Trophoblast cell (in vitro differentiated cells and primary cell): ENCODE data around the gene MTMR4.

Experiments used
- DNase-seq, 2 donors: peaks; one replicate each; pipeline ENCODE4 v3.0.0-alpha.2; 2016
- H2AFZ ChIP-seq: 2 replicates; pipeline ENCODE4 v1.6.1; 2013; ENCODE audit warnings: low read length, moderate library complexity, mild to moderate bottlenecking; ENCODE audit not compliant: insufficient read depth, poor library complexity
- H2AK5ac ChIP-seq: 2 replicates; pipeline ENCODE4 v1.6.1; 2013; ENCODE audit warnings: mild to moderate bottlenecking, low read length
- H2BK120ac ChIP-seq: 2 replicates; pipeline ENCODE4 v1.6.1; 2013; ENCODE audit warnings: low read length, mild to moderate bottlenecking, moderate library complexity; ENCODE audit not compliant: insufficient read depth, poor library complexity
- H2BK12ac ChIP-seq: 2 replicates; pipeline ENCODE4 v1.6.1; 2013; ENCODE audit warnings: mild to moderate bottlenecking, low read length, moderate library complexity
- H2BK5ac ChIP-seq: 2 replicates; pipeline ENCODE4 v1.6.1; 2013; ENCODE audit warnings: low read length, low read depth, moderate library complexity, mild to moderate bottlenecking; ENCODE audit not compliant: poor library complexity
- H3K14ac ChIP-seq: 2 replicates; pipeline ENCODE4 v1.6.1; 2013; ENCODE audit warnings: mild to moderate bottlenecking, low read length
- H3K18ac ChIP-seq: 2 replicates; pipeline ENCODE4 v1.6.1; 2013; ENCODE audit warnings: mild to moderate bottlenecking, low read length
- H3K23ac ChIP-seq: 2 replicates; pipeline ENCODE4 v1.6.1; 2013; ENCODE audit warnings: low read length
- H3K27ac ChIP-seq: 2 replicates; pipeline ENCODE4 v1.5.1; 2013; ENCODE audit warnings: low read depth, mild to moderate bottlenecking, inconsistent platforms, low read length, moderate library complexity
- H3K27me3 ChIP-seq: 2 replicates; pipeline ENCODE4 v1.6.1; 2013; ENCODE audit warnings: inconsistent platforms, mild to moderate bottlenecking, low read length, moderate library complexity; ENCODE audit not compliant: insufficient read depth
- H3K36me3 ChIP-seq, 2 experiments: 1 replicate in 1 of 2; 2 replicates in 1 of 2; pipeline ENCODE4 v1.6.1; 2013; ENCODE audit warnings: low read length in 2 of 2, mild to moderate bottlenecking in 2 of 2, moderate library complexity in 1 of 2; ENCODE audit not compliant: insufficient read depth in 2 of 2, control insufficient read depth in 1 of 2
- H3K4ac ChIP-seq: 2 replicates; pipeline ENCODE4 v1.6.1; 2013; ENCODE audit warnings: low read depth, mild to moderate bottlenecking, low read length, moderate library complexity
- H3K4me1 ChIP-seq, 2 experiments: 1 replicate in 1 of 2; 2 replicates in 1 of 2; pipeline ENCODE4 v1.6.1; 2013; ENCODE audit warnings: low read length in 2 of 2, mild to moderate bottlenecking in 2 of 2, moderate library complexity in 1 of 2; ENCODE audit not compliant: insufficient read depth in 2 of 2, control insufficient read depth in 1 of 2
- H3K4me2 ChIP-seq: 2 replicates; pipeline ENCODE4 v1.6.1; 2013; ENCODE audit warnings: inconsistent platforms, mild to moderate bottlenecking, low read length, moderate library complexity
- H3K4me3 ChIP-seq: 2 replicates; pipeline ENCODE4 v1.5.1; 2013; ENCODE audit warnings: mild to moderate bottlenecking, low read depth, low read length, inconsistent platforms
- H3K79me1 ChIP-seq: one replicate; pipeline ENCODE4 v1.6.1; 2013; ENCODE audit warnings: low read length
- H3K79me2 ChIP-seq: 2 replicates; pipeline ENCODE4 v1.6.1; 2013; ENCODE audit warnings: low read length, mild to moderate bottlenecking; ENCODE audit not compliant: control insufficient read depth, insufficient read depth, poor library complexity
- H3K9ac ChIP-seq: 2 replicates; pipeline ENCODE4 v1.6.1; 2013; ENCODE audit warnings: mild to moderate bottlenecking, low read length
- H3K9me3 ChIP-seq: 2 replicates; pipeline ENCODE4 v1.6.1; 2013; ENCODE audit warnings: low read depth, mild to moderate bottlenecking, control low read depth, inconsistent platforms, low read length; ENCODE audit not compliant: insufficient read depth
- H4K12ac ChIP-seq: 2 replicates; pipeline ENCODE4 v1.6.1; 2013; ENCODE audit warnings: low read depth, mild to moderate bottlenecking, low read length, moderate library complexity
- H4K8ac ChIP-seq: 2 replicates; pipeline ENCODE4 v1.6.1; 2013; ENCODE audit warnings: low read depth, mild to moderate bottlenecking, low read length, moderate library complexity
- H4K91ac ChIP-seq: one replicate; pipeline ENCODE4 v1.6.1; 2013; ENCODE audit warnings: low read depth, mild to moderate bottlenecking, low read length, moderate library complexity
- WGBS: extraction: QIAGEN DNeasy Blood & Tissue Kit; methylation state at CpG from one replicate; pipeline ENCODE4 v1.1.7; 2013; ENCODE audit warnings: missing lambda C conversion rate; ENCODE audit not compliant: insufficient read length, insufficient coverage; ENCODE audit errors: extremely low coverage; 5-methylcytosine and 5-hydroxymethylcytosine counted together

MTMR4 gene

GRCh38 chr17:58527949-58528348 is 13.5 kb upstream of the MTMR4 start:
- no peak overlapping the region for H2BK120ac ChIP-seq
- H2BK12ac ChIP-seq, result no peak overlapping the region
- no peak for DNase-seq
- H2BK5ac ChIP-seq, result no peak overlapping the region
- no peak overlapping the region for H3K4ac ChIP-seq
- H2AFZ ChIP-seq, result no peak overlapping the region
- peaks cover 16 to 19% of the 10 kb centered on the region in 2 experiments for H3K4me1 ChIP-seq
- no peak overlapping the region for H3K27ac ChIP-seq
- no peak overlapping the region for H3K4me2 ChIP-seq
- no CpG with 5 or more reads among the region's 3 CpGs for WGBS
- peaks cover 2% of the 10 kb centered on the region for H3K79me1 ChIP-seq
- H3K79me2 ChIP-seq, result no peaks in the 10 kb centered on the region
- no peak overlapping the region for H4K91ac ChIP-seq
- no peak overlapping the region for H3K4me3 ChIP-seq
- no peak overlapping the region for H2AK5ac ChIP-seq
- peaks cover 16% of the 10 kb centered on the region for H3K27me3 ChIP-seq
- H3K9ac ChIP-seq, result no peak overlapping the region
- no peak overlapping the region for H3K18ac ChIP-seq
- H3K14ac ChIP-seq, result no peak overlapping the region
- H3K9me3 ChIP-seq, result no peaks in the 10 kb centered on the region
- no peak overlapping the region for H3K23ac ChIP-seq
- H3K36me3 ChIP-seq, result no peaks in the 10 kb centered on the region
- H4K8ac ChIP-seq, result no peak overlapping the region
- no peak overlapping the region for H4K12ac ChIP-seq

GRCh38 chr17:58527306-58527705 is 12.9 kb upstream of the MTMR4 start:
- Histone ChIP-seq H2AK5ac (no peak overlapping the region), H3K79me1 (peaks cover 2% of the 10 kb centered on the region), H4K12ac (no peak overlapping the region), H2BK120ac (no peak overlapping the region), H3K18ac (no peak overlapping the region), H3K4me3 (no peak overlapping the region), H4K91ac (no peak overlapping the region), H3K27me3 (peaks cover 16% of the 10 kb centered on the region), H3K4me1 (peaks cover 11 to 12% of the 10 kb centered on the region in 2 experiments), H3K9ac (no peak overlapping the region), H3K4ac (no peak overlapping the region), H3K4me2 (no peak overlapping the region), H3K36me3 (no peaks in the 10 kb centered on the region), H2BK5ac (no peak overlapping the region), H3K27ac (no peak overlapping the region), H2AFZ (no peak overlapping the region), H3K14ac (no peak overlapping the region), H2BK12ac (no peak overlapping the region), H4K8ac (no peak overlapping the region), H3K9me3 (no peaks in the 10 kb centered on the region), H3K79me2 (no peaks in the 10 kb centered on the region), H3K23ac (no peak overlapping the region)
- WGBS, result no CpG with 5 or more reads among the region's 2 CpGs
- DNase-seq, result no peak

DNA sequence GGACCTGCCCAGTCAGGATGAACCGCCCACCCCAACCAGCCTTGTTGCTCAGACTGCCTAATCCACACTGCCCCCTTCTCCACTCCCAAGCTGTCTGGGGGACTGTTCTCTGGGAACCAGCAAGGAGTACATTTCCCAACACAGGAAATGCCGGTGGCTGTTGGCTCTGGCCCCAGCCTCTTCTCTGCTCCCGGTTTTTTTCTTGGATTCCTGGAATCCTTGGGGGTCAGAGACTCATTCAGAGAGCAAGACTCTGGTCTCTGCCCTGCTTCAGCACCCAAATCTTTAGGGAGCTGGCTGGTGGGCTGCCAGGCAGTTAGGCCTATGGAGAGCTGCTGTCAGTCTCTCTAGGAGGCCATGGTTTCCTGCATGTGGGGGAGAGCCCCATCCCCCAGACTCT is 10.8 kb upstream of the MTMR4 start:
- Histone ChIP-seq H2BK5ac (no peak overlapping the region), H2BK12ac (no peak overlapping the region), H3K23ac (no peak overlapping the region), H3K9me3 (no peaks in the 10 kb centered on the region), H4K12ac (no peak overlapping the region), H3K79me1 (peaks cover 2% of the 10 kb centered on the region), H3K27me3 (no peaks in the 10 kb centered on the region), H3K18ac (peak overlapping the region; percentile 18), H3K4me3 (no peak overlapping the region), H4K91ac (peak overlapping the region; percentile 29), H3K4me1 (peaks cover 7 to 8% of the 10 kb centered on the region in 2 experiments), H2AFZ (no peak overlapping the region), H2AK5ac (no peak overlapping the region), H3K79me2 (no peaks in the 10 kb centered on the region), H3K9ac (no peak overlapping the region), H3K4ac (no peak overlapping the region), H3K36me3 (no peaks in the 10 kb centered on the region), H3K4me2 (no peak overlapping the region), H4K8ac (no peak overlapping the region), H3K14ac (no peak overlapping the region), H3K27ac (no peak overlapping the region), H2BK120ac (no peak overlapping the region)
- no peak for DNase-seq
- WGBS, result no CpG with 5 or more reads among the region's 3 CpGs

- Histone ChIP-seq H3K27ac (no peak overlapping the region), H3K79me1 (peaks cover 9% of the 10 kb centered on the region), H4K12ac (no peak overlapping the region), H3K4me1 (peaks cover 13 to 17% of the 10 kb centered on the region in 2 experiments), H4K8ac (no peak overlapping the region), H3K79me2 (peaks cover 4% of the 10 kb centered on the region), H3K9me3 (no peaks in the 10 kb centered on the region), H2AFZ (no peak overlapping the region), H3K4ac (no peak overlapping the region), H3K4me3 (no peak overlapping the region), H3K9ac (no peak overlapping the region), H4K91ac (no peak overlapping the region), H3K23ac (no peak overlapping the region), H2AK5ac (no peak overlapping the region), H2BK120ac (no peak overlapping the region), H3K14ac (no peak overlapping the region), H2BK12ac (no peak overlapping the region), H3K36me3 (no peaks in the 10 kb centered on the region), H2BK5ac (no peak overlapping the region), H3K27me3 (no peaks in the 10 kb centered on the region), H3K4me2 (no peak overlapping the region), H3K18ac (no peak overlapping the region)
- DNase-seq, result no peak
- WGBS, result no CpG with 5 or more reads among the region's 10 CpGs
Observed at GRCh38 chr17:58521680-58522079, 7.2 kb upstream of the MTMR4 start.
